CD1c-positive myeloid dendritic cell (primary cell): ENCODE measurements around the gene USP2.
A peak's percentile ranks its signal among the peaks of the same experiment; 100 is the strongest.

Source experiments
- DNase-seq: peaks from one replicate; pipeline ENCODE4 v3.0.0-alpha.2; 2016; ENCODE audit errors: extremely low spot score

Gene USP2

DNA sequence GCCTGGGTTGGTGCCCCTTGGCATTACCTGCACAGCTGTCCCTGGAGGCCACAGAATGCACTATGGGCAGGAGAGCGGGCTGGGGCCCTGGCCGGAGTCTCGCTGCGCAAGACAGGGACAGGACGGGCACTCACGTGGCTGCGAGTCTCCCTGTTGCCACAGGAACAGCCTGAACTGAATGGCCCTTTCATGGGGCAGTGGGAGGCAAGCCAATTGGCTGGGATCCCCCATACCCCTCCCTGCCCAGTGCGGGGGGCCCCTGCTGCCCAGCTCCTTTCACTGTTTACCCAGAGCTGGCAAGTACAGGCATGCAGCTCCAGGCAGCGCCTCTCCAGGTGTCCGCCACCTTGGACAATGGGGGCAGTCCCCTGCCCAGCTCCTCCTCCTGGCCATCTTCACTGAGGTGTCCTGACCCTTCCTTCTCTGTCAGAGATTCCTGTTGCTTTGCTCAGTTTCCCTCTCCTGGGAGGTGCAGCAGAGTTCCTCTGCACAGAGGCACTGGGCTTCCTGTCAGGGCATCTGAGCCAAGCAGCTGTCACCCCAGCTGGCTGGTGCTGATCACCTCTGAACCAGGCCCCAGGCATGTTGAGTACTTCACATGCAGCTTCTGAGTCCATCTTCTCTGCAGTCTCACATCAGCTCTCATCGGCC lies 5.2 kb downstream of the USP2 start:
- no peak for DNase-seq

DNA sequence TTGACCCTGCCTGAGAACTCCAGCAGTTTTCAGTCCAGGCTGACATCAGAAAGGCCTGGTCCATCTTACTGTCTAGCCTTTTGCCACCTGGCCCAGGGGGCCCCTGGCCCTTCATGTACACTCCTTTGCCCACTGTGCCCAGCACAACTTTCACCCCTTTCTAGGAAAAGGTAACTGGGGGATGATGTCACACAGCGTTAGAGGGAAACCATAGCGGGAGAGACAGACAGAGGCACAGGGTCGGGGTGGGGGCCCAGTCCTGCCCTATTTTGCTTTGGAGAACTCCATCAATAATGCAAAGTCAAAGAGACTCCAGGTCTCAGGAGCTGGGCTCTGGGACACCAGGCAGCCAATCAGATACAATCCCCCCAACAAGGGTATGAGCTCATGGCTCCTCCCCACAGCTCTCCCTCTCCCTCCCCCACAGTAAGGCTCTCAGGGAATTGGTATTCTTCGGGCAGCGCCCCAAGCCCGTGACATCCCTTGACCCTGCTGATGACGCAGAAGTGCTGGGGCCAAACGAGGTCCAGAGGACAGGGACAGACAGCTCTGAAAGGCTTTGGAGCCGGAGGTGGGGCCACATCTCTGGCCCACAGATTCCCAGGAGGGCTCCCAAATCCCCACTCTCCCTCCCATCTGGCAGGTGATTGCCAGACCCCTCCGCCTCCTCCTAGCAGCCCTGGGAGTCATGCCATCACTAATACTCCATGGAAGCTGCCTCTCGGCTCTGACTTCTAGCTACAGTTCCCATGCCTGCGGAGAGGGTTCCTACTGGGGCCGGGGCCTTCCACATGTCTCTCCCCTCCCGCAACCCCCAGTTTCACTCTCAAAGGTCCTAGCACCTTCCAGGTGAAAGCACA lies 5.9 kb downstream of the USP2 start:
- DNase-seq = no peak

- peak; percentile 47 for DNase-seq
These were observed 6.7 kb downstream of the USP2 start for GRCh38 chr11:119374632-119375336.

- DNase-seq = peak; percentile 75
These were observed 7.4 kb downstream of the USP2 start for GRCh38 chr11:119373921-119374631.

GRCh38 chr11:119373059-119373920 lies 8.2 kb downstream of the USP2 start:
- no peak for DNase-seq

DNA sequence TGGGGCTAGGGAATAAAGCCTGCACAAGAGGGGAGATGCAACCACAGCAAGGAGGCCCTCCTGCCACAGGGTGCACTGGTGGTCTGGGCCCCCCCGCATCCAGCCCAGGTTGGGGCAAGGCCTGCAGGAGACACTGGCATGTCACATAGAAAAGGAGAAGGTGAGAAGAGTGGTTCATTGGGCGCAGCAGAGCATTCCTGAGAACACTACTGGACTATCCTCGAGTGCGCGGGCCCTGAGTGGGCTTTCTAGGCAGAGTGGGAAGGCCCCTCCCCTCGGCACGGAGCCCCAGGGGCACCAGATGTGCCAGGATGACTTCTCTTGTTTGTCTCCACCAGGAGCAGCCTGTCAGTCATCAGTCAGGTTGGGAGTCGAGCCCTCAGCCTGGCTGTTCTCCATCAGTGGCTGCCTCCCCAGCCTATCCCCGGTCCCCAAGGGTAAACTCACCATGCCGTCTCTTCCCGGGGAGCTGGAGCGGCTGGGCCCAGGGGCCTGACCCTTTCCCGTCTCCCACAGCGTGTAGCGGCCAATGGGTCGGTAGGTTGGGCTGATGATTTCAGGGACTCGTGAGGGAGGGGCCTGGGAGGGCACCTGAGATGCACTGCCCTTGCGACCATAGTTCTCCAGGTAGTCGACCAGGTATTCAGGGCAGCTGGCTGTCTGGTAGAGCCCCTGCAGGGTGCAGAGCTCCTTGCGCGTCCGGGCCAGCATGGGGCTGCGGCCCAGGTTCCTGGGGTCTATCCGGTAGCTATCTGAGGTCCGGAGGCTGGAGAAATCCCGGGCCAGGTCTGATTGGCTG lies 9.0 kb downstream of the USP2 start:
- DNase-seq = no peak

- DNase-seq = peak; percentile 20
These were observed 9.7 kb downstream of the USP2 start for GRCh38 chr11:119371778-119372182.

- no peak for DNase-seq
These were observed 10.4 kb downstream of the USP2 start for GRCh38 chr11:119371067-119371601.

DNA sequence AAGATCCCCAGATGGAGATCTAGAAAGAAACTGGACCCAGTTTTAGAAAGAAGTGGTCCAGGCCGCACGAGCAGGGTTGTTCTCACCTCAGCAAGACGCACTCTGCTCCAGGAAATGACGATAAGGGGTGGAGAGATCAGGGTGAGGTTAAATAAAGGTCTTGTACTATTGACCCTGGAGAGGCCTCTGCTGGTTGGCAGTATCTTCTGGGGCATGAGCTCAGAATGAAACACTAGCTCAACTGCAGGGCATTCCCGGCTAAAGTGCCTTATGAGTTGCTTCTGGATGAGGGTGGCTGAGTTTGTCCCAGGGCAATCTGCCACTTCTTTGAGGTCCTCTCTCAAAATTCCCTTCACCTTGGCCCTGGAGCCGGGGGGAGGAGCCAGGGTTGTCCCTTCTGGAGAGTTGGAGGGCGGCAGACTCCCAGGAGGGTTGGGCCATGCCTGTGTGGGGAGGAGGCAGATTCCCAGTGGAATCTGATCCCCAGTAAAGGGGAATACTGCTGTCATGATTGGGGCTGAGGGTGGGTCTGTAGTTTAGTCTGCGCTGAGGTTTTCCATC lies 10.9 kb downstream of the USP2 start:
- DNase-seq = no peak

DNA sequence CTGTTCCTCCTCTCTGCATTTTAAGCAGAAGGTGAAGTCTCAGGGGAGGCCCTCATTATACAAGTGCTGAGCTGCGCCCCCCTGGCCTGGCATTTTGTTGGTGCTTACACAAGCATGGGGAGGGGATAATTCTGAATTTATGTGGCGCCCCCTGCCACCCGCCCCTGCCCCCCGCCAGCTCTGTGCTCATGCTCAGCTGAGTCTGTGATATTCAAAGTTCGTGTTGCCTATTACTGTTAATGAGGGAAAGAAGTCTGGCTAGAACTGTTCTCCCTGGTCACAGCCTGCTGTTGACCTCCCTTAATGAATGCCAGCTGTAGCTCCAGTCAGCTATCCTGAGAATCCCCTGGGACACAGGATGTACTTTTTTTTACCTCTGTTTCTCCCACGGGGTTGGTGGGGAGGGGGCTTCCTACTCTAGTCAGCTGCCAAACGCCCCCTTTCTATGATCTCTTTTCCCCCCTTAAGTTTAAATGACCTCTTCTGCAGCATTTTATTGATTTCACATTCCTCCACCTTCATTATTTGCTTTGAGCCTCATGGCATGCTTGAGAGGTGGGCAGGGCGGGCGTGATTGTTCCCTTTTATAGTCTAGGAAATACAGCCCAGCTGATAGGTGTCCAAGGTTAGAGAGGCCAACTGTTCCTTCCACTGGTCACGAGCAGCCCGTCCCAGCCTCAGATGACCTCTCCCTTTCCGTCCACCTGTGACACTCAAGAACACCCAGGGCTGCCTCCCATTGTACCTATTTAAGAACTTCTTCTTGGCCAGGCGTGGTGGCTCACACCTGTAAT lies 12.2 kb downstream of the USP2 start:
- DNase-seq = no peak

DNA sequence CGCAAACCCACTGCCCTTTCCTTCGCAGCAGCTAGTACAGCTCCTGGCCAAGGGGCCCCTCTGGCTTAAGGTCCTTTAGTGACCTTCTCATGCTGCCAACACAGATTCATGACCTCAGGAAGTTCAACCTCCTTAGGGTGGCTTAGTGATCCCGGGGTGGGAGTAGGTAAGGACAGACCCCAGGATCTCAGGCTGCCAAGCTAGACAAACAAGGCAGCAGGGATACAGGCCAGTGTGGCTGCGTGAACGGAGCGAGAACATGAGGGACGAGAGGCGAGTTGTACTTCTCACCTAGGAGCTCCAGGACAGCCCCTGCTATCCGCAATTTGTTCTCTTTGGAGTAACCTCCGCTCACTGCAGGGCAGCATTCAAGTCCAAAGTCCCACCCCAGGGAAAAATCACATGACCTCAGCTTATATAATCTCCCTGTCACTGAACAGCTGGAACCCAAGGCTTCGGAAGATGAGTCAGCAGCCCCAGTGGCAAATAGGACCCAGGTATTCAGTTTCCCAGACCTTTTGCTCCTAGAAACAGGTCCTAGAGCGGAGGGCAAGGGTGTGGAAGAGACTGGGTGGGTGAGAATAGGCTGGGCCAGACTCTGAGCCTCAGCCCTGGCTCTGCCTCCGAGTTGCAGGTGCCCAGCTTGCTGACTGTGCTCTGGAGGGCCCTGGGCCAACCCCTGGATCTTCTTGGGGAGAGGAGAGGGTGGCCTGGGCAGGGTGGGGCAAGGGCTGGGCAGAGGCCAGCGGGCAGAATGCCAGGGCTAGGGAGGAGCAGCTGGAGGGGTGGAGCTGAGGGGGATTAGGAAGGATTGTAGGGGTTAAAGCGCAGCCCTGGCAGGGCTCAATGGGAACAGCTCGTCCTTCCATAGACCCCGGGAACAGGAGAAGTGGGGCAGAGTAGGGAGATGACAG lies 13.1 kb downstream of the USP2 start:
- no peak for DNase-seq

DNA sequence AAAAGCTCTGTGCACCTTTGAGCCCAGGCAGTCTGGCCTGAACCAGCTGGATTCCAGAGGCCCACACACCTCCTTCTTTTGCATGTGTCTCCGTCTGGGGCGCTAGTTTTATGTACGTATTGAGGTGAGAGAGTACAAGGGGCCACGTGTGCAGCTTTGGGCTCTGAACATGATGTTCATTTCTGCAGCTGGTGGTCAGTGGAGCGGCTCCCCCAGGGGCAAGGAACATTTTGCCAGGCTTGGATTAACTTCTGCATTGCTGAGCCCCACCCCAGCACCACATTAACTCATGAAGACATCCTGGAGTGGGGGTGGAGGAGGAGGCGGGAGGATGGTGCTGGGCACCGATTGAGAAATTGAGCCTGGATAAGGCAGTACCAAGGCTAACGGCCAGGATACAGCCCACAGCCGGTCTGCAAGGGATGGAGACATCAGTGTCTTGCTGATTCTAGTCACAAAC lies 13.8 kb downstream of the USP2 start:
- DNase-seq = peak; percentile 42

DNA sequence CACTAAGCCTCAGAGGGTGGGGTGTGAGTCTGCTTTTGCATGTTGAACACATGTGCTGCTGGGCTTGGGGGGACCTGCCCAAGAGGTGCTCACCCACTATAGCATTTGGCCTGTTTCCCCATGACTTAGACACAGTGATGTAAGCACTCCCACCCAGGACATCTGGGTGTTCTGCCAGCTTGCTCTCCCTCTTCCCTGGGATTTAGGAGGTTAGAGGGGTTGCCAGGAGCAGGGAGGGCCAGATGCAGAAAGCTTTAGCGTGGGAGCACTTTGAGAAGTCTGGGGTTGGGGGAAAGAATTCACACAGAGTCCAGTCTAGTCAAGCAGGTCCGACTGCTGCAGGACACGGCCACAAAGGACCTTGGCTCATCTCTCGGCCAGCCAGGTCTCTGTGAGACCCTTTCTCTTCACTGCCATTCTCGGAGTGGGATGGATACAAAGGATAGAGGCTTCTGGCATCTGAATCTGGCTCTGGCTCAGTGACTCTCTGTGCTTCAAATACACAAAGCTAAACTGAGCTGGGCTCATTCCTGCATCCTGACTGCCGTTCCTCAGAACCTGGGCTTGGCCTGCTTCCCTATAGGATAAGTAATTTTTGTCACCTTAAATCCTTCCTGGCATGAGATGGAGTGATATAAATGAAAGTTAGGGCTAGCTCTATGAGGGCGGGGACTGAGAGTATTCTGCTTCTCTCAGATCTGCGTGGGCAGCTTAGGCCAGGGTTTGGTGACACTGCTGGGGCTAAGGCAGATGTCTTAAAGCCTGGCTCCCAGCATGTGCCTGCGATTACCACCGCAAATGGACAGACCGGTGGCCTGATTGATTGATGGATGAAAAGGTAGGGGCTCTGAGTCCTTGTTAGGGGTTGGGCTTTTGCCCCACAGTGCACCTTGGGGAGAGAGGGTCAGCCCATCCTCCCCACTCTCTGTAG lies 14.5 kb downstream of the USP2 start:
- DNase-seq = no peak

DNA sequence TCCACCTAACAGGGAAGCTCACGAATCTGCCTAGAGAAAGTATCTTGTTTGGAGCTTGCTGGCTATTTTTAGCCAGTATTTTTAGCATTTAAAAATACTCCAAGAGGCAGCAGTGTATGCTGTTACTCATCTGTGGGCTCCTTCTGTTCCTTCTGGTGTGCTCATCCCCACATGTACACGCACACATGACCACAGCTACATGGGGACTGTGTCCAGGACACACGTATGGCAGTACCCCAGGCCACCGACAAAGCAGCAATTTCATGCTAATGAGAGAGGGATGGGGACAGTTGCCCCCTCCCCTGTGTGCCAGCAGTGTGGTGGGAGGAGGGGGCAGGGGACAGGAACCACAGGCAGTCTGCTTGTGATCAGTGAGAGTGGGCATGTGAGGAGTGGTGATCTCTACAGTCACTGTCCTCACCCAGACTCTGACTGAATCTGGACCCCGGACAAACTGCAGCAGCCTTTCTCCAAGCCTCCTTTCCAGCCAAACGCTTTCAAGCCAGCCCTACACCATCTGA lies 16.4 kb downstream of the USP2 start:
- DNase-seq = no peak

DNA sequence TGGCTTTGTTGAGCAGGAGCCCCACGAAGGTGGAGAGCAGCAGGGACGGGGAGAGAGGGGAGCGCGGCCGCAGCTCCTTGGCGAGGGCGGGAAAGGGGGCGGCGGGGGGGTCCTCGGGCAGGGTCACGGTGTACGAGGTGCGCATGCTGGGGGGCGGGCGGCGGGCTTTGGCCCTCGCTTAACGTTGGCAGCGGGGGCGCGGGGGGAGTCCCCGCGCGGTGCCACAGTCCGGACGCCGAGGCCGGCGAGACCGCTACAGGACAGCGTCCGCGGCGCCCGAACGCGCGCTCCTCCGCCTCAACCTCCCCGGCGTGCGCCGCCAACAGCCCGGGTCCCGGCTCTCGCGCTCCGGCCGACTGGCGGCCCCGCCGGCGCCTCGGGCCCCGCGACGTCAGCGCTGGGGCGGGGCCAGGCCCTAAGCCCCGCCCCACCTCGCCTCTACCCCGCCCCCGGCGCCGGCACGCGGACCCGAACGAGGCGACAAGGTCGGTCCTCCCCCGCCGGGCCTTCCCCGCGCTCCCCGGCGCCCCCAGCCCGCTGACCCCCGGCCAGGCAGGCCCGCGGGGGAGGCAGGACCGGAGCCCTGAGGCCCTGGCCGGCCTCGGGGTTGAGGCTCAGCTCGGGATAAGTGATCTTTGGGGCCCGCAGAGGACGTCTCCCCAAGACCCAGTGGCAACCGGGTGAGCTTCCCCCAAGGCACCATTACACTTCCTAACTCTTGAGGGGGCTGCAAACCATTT lies 17.5 kb downstream of the USP2 start:
- peak; percentile 75 for DNase-seq
